Effector memory CD8-positive, alpha-beta T cell (primary cell): Measurements from ENCODE around the gene NLRP14.

Source experiments
- ATAC-seq: fragments of 150-1000 bp; cut with Tn5 transposase; replicated peaks from 2 replicates; pipeline ENCODE4 v1.10.0; 2021; ENCODE audit warnings: mild to moderate bottlenecking, moderate library complexity
- DNase-seq, 3 experiments: peaks; one replicate each; pipeline ENCODE4 v3.0.0; 2021
- H3K27ac Mint-ChIP-seq, 2 donors: one replicate each; pipeline ENCODE4 v1.8.0; 2022; ENCODE audit warnings: mild to moderate bottlenecking in 2 of 2, mixed read lengths in 2 of 2, moderate library complexity in 2 of 2
- H3K27me3 Mint-ChIP-seq, 2 donors: one replicate each; pipeline ENCODE4 v1.8.0; 2022; ENCODE audit warnings: mixed read lengths in 2 of 2
- H3K36me3 Mint-ChIP-seq: one replicate; pipeline ENCODE4 v1.8.0; 2022; ENCODE audit warnings: mild to moderate bottlenecking, moderate library complexity, mixed read lengths; ENCODE audit not compliant: insufficient read depth
- H3K4me1 Mint-ChIP-seq, 2 donors: one replicate each; pipeline ENCODE4 v1.8.0; 2022; ENCODE audit warnings: low read depth in 2 of 2, mixed read lengths in 2 of 2
- H3K4me3 Mint-ChIP-seq, 2 donors: one replicate each; pipeline ENCODE4 v1.8.0; 2022; ENCODE audit warnings: mild to moderate bottlenecking in 2 of 2, mixed read lengths in 2 of 2, moderate library complexity in 2 of 2
- H3K9me3 Mint-ChIP-seq, 2 donors: one replicate each; pipeline ENCODE4 v1.8.0; 2022; ENCODE audit warnings: mixed read lengths in 2 of 2

Gene NLRP14

GRCh38 chr11:7072401-7073028, 52.2 kb downstream of the NLRP14 start:
- ATAC-seq (no peak), DNase-seq (no peak)
- no peaks in the 10 kb centered on the region for H3K4me1 Mint-ChIP-seq

GRCh38 chr11:7077101-7077500, 56.8 kb downstream of the NLRP14 start:
- no peaks in the 10 kb centered on the region for H3K4me1 Mint-ChIP-seq
- H3K27me3 Mint-ChIP-seq = peaks cover 0 to 11% of the 10 kb centered on the region in 2 donors
- H3K27ac Mint-ChIP-seq = no peak overlapping the region

More at GRCh38 chr11:7072401-7073028, 52.2 kb downstream of the NLRP14 start:
- H3K9me3 Mint-ChIP-seq = no peaks in the 10 kb centered on the region
- H3K27ac Mint-ChIP-seq = no peak overlapping the region
- peaks cover 0 to 11% of the 10 kb centered on the region in 2 donors for H3K27me3 Mint-ChIP-seq
- H3K36me3 Mint-ChIP-seq = no peaks in the 10 kb centered on the region
- no peak overlapping the region for H3K4me3 Mint-ChIP-seq

GRCh38 chr11:7079545-7080135, 59.4 kb downstream of the NLRP14 start:
- peaks cover 6 to 11% of the 10 kb centered on the region in 2 donors for H3K27me3 Mint-ChIP-seq
- DNase-seq = no peak
- peaks cover 2 to 7% of the 10 kb centered on the region in 2 donors for H3K9me3 Mint-ChIP-seq
- H3K36me3 Mint-ChIP-seq = no peaks in the 10 kb centered on the region
- no peaks in the 10 kb centered on the region for H3K4me1 Mint-ChIP-seq
- H3K27ac Mint-ChIP-seq = no peak overlapping the region
- no peak for ATAC-seq
- H3K4me3 Mint-ChIP-seq = no peak overlapping the region

More at GRCh38 chr11:7077101-7077500, 56.8 kb downstream of the NLRP14 start:
- Mint-ChIP-seq H3K4me3 (no peak overlapping the region), H3K9me3 (peaks cover 2 to 7% of the 10 kb centered on the region in 2 donors), H3K36me3 (no peaks in the 10 kb centered on the region)
- DNase-seq (no peak), ATAC-seq (no peak)

- no peak for ATAC-seq
- H3K4me3 Mint-ChIP-seq = no peak overlapping the region
- H3K4me1 Mint-ChIP-seq = no peaks in the 10 kb centered on the region
- H3K27ac Mint-ChIP-seq = no peak overlapping the region
- H3K27me3 Mint-ChIP-seq = peaks cover 6 to 11% of the 10 kb centered on the region in 2 donors
- no peak for DNase-seq
- H3K9me3 Mint-ChIP-seq = peaks cover 2 to 7% of the 10 kb centered on the region in 2 donors
- H3K36me3 Mint-ChIP-seq = no peaks in the 10 kb centered on the region
Observed at GRCh38 chr11:7080900-7081299, 60.6 kb downstream of the NLRP14 start.

- no peak for DNase-seq
- Mint-ChIP-seq H3K27me3 (peaks cover 7 to 8% of the 10 kb centered on the region in 2 donors), H3K27ac (no peak overlapping the region), H3K4me3 (no peak overlapping the region), H3K9me3 (peaks cover 2 to 7% of the 10 kb centered on the region in 2 donors), H3K4me1 (no peaks in the 10 kb centered on the region), H3K36me3 (no peaks in the 10 kb centered on the region)
- no peak for ATAC-seq
Observed at GRCh38 chr11:7081441-7081840, 61.2 kb downstream of the NLRP14 start.

GRCh38 chr11:7088921-7089320, 68.6 kb downstream of the NLRP14 start, which contains the start of gene RBMXL2:
Gene RBMXL2, plus strand, starts transcription at chr11:7088998. Its CDS starts 123 bp downstream, at chr11:7089121.
- Mint-ChIP-seq H3K27me3 (peaks cover 17 to 30% of the 10 kb centered on the region in 2 donors), H3K27ac (no peak within 1 kb of the TSS), H3K36me3 (no peaks in the 10 kb centered on the region), H3K4me1 (no peaks in the 10 kb centered on the region), H3K4me3 (no peak within 1 kb of the TSS), H3K9me3 (no peaks in the 10 kb centered on the region)
- no peak for ATAC-seq
- no peak for DNase-seq

- Mint-ChIP-seq H3K27me3 (peaks cover 23 to 35% of the 10 kb centered on the region in 2 donors), H3K4me1 (no peaks in the 10 kb centered on the region), H3K36me3 (no peaks in the 10 kb centered on the region), H3K9me3 (no peaks in the 10 kb centered on the region), H3K27ac (no peak overlapping the region), H3K4me3 (no peak overlapping the region)
- ATAC-seq (no peak), DNase-seq (no peak)
Observed at GRCh38 chr11:7089328-7090251, 69.3 kb downstream of the NLRP14 start.

- Mint-ChIP-seq H3K4me3 (no peak overlapping the region), H3K36me3 (no peaks in the 10 kb centered on the region), H3K27me3 (peaks cover 37 to 39% of the 10 kb centered on the region in 2 donors), H3K9me3 (no peaks in the 10 kb centered on the region), H3K27ac (no peak overlapping the region), H3K4me1 (no peaks in the 10 kb centered on the region)
- ATAC-seq (peak; percentile 58), DNase-seq (peak in 2 of 3 experiments; percentile 5)
Observed at GRCh38 chr11:7098235-7098832, 78.1 kb downstream of the NLRP14 start.

GRCh38 chr11:7115780-7116179, 95.5 kb downstream of the NLRP14 start:
- peaks cover 16 to 21% of the 10 kb centered on the region in 2 donors for H3K27me3 Mint-ChIP-seq
- no peak for ATAC-seq
- no peaks in the 10 kb centered on the region for H3K36me3 Mint-ChIP-seq
- H3K4me1 Mint-ChIP-seq = no peaks in the 10 kb centered on the region
- no peaks in the 10 kb centered on the region for H3K9me3 Mint-ChIP-seq
- no peak for DNase-seq
- H3K4me3 Mint-ChIP-seq = no peak overlapping the region
- no peak overlapping the region for H3K27ac Mint-ChIP-seq

- Mint-ChIP-seq H3K36me3 (no peaks in the 10 kb centered on the region), H3K9me3 (no peaks in the 10 kb centered on the region), H3K27me3 (peaks cover 15 to 19% of the 10 kb centered on the region in 2 donors), H3K27ac (no peak overlapping the region), H3K4me3 (no peak overlapping the region), H3K4me1 (no peaks in the 10 kb centered on the region)
- DNase-seq (no peak), ATAC-seq (no peak)
Observed at GRCh38 chr11:7116370-7116769, 96.1 kb downstream of the NLRP14 start.
